HCT116 (cell line): Measurements from ENCODE around the gene STK39. TPM values are rescaled to one million over a fixed set of nuclear protein-coding genes. Genes with fewer than 3 reads are reported as not detected.

Source experiments
- ATAC-seq: fragments of 200-7000 bp; cut with Tn5 transposase; 2 replicates; pipeline ENCODE4 v1.9.1; 2020; ENCODE audit warnings: mild to moderate bottlenecking, moderate library complexity
- BruUV-seq: library from RNA; stranded (reverse); fragments of 400-500 nt; replicated peaks from 2 replicates; lab custom pipeline; 2021; lab: Mats Ljungman, UMichigan
- CTCF ChIA-PET: fragments of 300-600 bp; sonication (Branson Sonifier 250); formaldehyde crosslinking; loops from one replicate; lab custom pipeline; 2021; ENCODE audit warnings: antibody characterized with exemption; lab: Charles Lee
- POLR2A ChIA-PET: fragments of 300-600, 350-600 bp; sonication (Branson Sonifier 250); formaldehyde crosslinking; loops from one replicate; lab custom pipeline; 2021; ENCODE audit warnings: antibody characterized with exemption; lab: Charles Lee
- RAD21 ChIA-PET, 2 experiments: fragments of 300-600 bp; sonication (Branson Sonifier 250); formaldehyde crosslinking; loops; one replicate each; lab custom pipeline; 2023; ENCODE audit warnings: low total read pairs in 2 of 2; ENCODE audit not compliant: uncharacterized antibody in 2 of 2, unreplicated experiment in 2 of 2, low non-redundant PET in 1 of 2; lab: Charles Lee
- DNase-seq: peaks from one replicate; pipeline ENCODE4 v3.0.0-alpha.2; 2010; ENCODE audit warnings: low read depth, low spot score
- H2AFZ ChIP-seq: fragments of 200-600 bp; shearing (Covaris generic), sonication (generic); 2 replicates; pipeline ENCODE4 v1.6.1; 2017; ENCODE audit warnings: low read depth, mixed run types, mixed read lengths, antibody characterized with exemption, low read length; ENCODE audit not compliant: poor library complexity, severe bottlenecking
- H3K27ac ChIP-seq: 2 replicates; pipeline ENCODE4 v1.5.1; 2012; ENCODE audit warnings: low read depth, low read length
- H3K27me3 ChIP-seq: fragments of 200-600 bp; sonication (generic); 2 replicates; pipeline ENCODE4 v1.6.1; 2016; ENCODE audit warnings: mixed run types, low read length, mixed read lengths; ENCODE audit not compliant: insufficient read depth
- H3K36me3 ChIP-seq, 2 experiments: fragments of 200-500 bp in 1 of 2; fragments of 200-600 bp in 1 of 2; sonication (Bioruptor generic) in 1 of 2; sonication (generic) in 1 of 2; 2 replicates each; pipeline versions ENCODE4 v1.5.1 to v1.6.1; 2014 to 2016; ENCODE audit warnings: low read length in 2 of 2, inconsistent platforms in 1 of 2, mixed read lengths in 1 of 2, mixed run types in 1 of 2; ENCODE audit not compliant: insufficient read depth in 2 of 2, control insufficient read depth in 1 of 2
- H3K4me1 ChIP-seq, 2 experiments: fragments of 200-600 bp in 1 of 2; sonication (generic) in 1 of 2; 2 replicates each; pipeline versions ENCODE4 v1.5.1 to v1.6.1; 2012 to 2017; ENCODE audit warnings: low read length in 2 of 2, inconsistent platforms in 1 of 2, mild to moderate bottlenecking in 1 of 2, mixed read lengths in 1 of 2, mixed run types in 1 of 2, moderate library complexity in 1 of 2; ENCODE audit not compliant: insufficient read depth in 2 of 2, control insufficient read depth in 1 of 2
- H3K4me2 ChIP-seq: fragments of 200-600 bp; sonication (generic); 2 replicates; pipeline ENCODE4 v1.6.1; 2017; ENCODE audit warnings: mixed run types, low read length, mixed read lengths
- H3K4me3 ChIP-seq, 2 experiments: fragments of 200-600 bp in 1 of 2; sonication (generic) in 1 of 2; replicated peaks in 1 of 2; 2 replicates each; pipeline ENCODE4 v1.5.1; 2011 to 2016; ENCODE audit warnings: low read length in 2 of 2, control low read depth in 1 of 2, low read depth in 1 of 2, mild to moderate bottlenecking in 1 of 2, mixed read lengths in 1 of 2, mixed run types in 1 of 2
- H3K79me2 ChIP-seq: fragments of 200-600 bp; sonication (generic); 2 replicates; pipeline ENCODE4 v1.6.1; 2017; ENCODE audit warnings: mild to moderate bottlenecking, mixed run types, low read length, moderate library complexity, mixed read lengths; ENCODE audit not compliant: insufficient read depth
- H3K9ac ChIP-seq: fragments of 200-600 bp; sonication (generic); 2 replicates; pipeline ENCODE4 v1.6.1; 2016; ENCODE audit warnings: low read length, mixed read lengths
- H3K9me2 ChIP-seq: fragments of 200-600 bp; sonication (generic), shearing (Covaris generic); 2 replicates; pipeline ENCODE4 v1.6.1; 2017; ENCODE audit warnings: mixed run types, mild to moderate bottlenecking, moderate library complexity; ENCODE audit not compliant: insufficient read depth
- H3K9me3 ChIP-seq, 2 experiments: fragments of 200-500 bp in 1 of 2; fragments of 200-600 bp in 1 of 2; sonication (Bioruptor generic) in 1 of 2; sonication (generic) in 1 of 2; 2 replicates each; pipeline ENCODE4 v1.6.1; 2014 to 2017; ENCODE audit warnings: low read length in 2 of 2, mixed read lengths in 2 of 2, inconsistent platforms in 1 of 2, low read depth in 1 of 2, mild to moderate bottlenecking in 1 of 2, mixed run types in 1 of 2, moderate library complexity in 1 of 2; ENCODE audit not compliant: control insufficient read depth in 1 of 2, insufficient read depth in 1 of 2
- H4K20me1 ChIP-seq: fragments of 200-600 bp; sonication (generic), shearing (Covaris generic); 2 replicates; pipeline ENCODE4 v1.6.1; 2017; ENCODE audit warnings: mixed run types, mild to moderate bottlenecking, moderate library complexity; ENCODE audit not compliant: insufficient read depth
- CBX3 ChIP-seq: IDR thresholded peaks from 2 replicates; pipeline ENCODE4 v1.6.1; 2012; ENCODE audit warnings: low read depth
- ELF1 ChIP-seq: IDR thresholded peaks from 2 replicates; pipeline ENCODE4 v1.6.1; 2012; ENCODE audit warnings: low read depth, borderline replicate concordance
- EZH2 ChIP-seq: fragments of 200-600 bp; sonication (generic); IDR thresholded peaks from 2 replicates; pipeline ENCODE4 v1.6.1; 2017; ENCODE audit warnings: antibody characterized with exemption, mixed run types
- EZH2phosphoT487 ChIP-seq: fragments of 200-600 bp; IDR thresholded peaks from 2 replicates; pipeline ENCODE4 v1.6.1; 2018; ENCODE audit warnings: antibody characterized with exemption, borderline replicate concordance
- FOSL1 ChIP-seq: IDR thresholded peaks from 2 replicates; pipeline ENCODE4 v1.6.1; 2012; ENCODE audit warnings: low read depth
- JUND ChIP-seq: IDR thresholded peaks from 2 replicates; pipeline ENCODE4 v1.6.1; 2012
- POLR2AphosphoS5 ChIP-seq: IDR thresholded peaks from 2 replicates; pipeline ENCODE4 v1.6.1; 2011; ENCODE audit warnings: mild to moderate bottlenecking, low read depth, low read length, moderate library complexity
- SIN3A ChIP-seq: IDR thresholded peaks from 2 replicates; pipeline ENCODE4 v1.6.1; 2012; ENCODE audit warnings: low read depth
- SRF ChIP-seq: IDR thresholded peaks from 2 replicates; pipeline ENCODE4 v1.6.1; 2012; ENCODE audit warnings: low read depth
- intact Hi-C: fragments of 100-400 bp; cut with micrococcal nuclease; formaldehyde crosslinking; loops from 2 replicates; pipeline ENCODE4 v1.10.0; 2022
- total RNA-seq: library from RNA; stranded (reverse); gene quantifications from one replicate; pipeline ENCODE4 v1.2.1, GENCODE V29; 2021; ENCODE audit not compliant: unreplicated experiment
- TF ChIP-seq, protein P1 (sequence below): IDR thresholded peaks from 2 replicates; pipeline ENCODE4 v1.6.1; 2011; ENCODE audit warnings: mild to moderate bottlenecking, low read length, moderate library complexity; ENCODE audit not compliant: insufficient replicate concordance; ENCODE audit errors: extremely low read depth
- TF ChIP-seq, protein P2 (sequence below): IDR thresholded peaks from 2 replicates; pipeline ENCODE4 v1.6.1; 2012

The STK39 gene
- total RNA-seq, 1 experiment from 2014 or later: 118 TPM

DNA sequence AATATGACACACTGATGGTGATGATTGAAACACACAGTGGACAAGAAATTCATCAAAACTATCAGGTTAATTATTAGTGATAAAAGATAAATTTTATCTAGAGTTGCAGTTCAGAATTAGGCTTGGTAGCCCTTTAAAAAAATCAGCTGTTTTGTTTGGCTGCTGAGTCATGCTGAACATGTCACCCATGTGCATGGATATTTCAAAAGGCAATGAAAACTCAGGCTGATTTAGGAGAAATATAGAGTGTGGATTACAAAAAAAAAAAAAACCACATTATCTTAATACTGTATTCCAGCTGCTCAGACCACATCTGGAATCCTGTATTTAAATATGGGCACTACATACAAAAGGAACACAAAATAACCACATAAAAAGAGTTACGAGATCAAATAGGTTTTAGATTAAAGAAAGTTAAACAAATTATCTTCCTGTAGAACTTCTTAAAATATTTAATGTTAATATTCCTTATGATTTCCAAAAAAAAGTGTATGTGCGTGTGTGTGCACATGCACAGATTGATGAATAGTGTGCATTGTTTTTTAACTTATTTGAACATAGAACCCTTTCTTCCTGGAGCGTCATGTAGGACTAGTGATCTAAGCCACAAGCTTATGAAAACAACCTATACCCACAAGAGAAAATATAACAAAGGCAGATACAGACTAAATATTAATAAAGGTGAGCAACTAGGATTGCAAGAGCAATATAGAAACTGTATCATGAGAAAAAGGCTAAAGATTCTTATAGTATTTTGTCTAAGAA, 186.2 kb downstream of the STK39 start:
- Histone ChIP-seq H4K20me1 (peaks cover 8% of the 10 kb centered on the region; the same call in 1 of the 2 replicates), H3K27ac (no peak overlapping the region), H3K4me3 (no peak overlapping the region), H3K4me1 (no peaks in the 10 kb centered on the region; a peak in 1 of 4 replicates), H2AFZ (no peak overlapping the region), H3K27me3 (no peaks in the 10 kb centered on the region), H3K79me2 (peaks cover 35% of the 10 kb centered on the region; the same call in 1 of the 2 replicates), H3K4me2 (no peak overlapping the region), H3K36me3 (peaks cover 0 to 42% of the 10 kb centered on the region in 2 experiments; a peak in 2 of 4 replicates), H3K9ac (no peak overlapping the region), H3K9me3 (no peaks in the 10 kb centered on the region), H3K9me2 (no peaks in the 10 kb centered on the region)
- intact Hi-C loops: no loop called here
- BruUV-seq: no TSS peak
- POLR2A ChIA-PET: no interaction called here
- ATAC-seq (no peak), DNase-seq (no peak)
- RAD21 ChIA-PET: no interaction called here
- CTCF ChIA-PET: no interaction called here
- TF ChIP-seq ELF1: no peak
- no peak for TF ChIP-seq SRF
- no peak for TF ChIP-seq POLR2AphosphoS5
- TF ChIP-seq SIN3A: no peak
- TF ChIP-seq CBX3: no peak
- TF ChIP-seq EZH2: no peak
- TF ChIP-seq EZH2phosphoT487: no peak
- no peak for TF ChIP-seq JUND
- TF ChIP-seq, protein P1, sequence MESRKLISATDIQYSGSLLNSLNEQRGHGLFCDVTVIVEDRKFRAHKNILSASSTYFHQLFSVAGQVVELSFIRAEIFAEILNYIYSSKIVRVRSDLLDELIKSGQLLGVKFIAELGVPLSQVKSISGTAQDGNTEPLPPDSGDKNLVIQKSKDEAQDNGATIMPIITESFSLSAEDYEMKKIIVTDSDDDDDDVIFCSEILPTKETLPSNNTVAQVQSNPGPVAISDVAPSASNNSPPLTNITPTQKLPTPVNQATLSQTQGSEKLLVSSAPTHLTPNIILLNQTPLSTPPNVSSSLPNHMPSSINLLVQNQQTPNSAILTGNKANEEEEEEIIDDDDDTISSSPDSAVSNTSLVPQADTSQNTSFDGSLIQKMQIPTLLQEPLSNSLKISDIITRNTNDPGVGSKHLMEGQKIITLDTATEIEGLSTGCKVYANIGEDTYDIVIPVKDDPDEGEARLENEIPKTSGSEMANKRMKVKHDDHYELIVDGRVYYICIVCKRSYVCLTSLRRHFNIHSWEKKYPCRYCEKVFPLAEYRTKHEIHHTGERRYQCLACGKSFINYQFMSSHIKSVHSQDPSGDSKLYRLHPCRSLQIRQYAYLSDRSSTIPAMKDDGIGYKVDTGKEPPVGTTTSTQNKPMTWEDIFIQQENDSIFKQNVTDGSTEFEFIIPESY: no peak
- no peak for TF ChIP-seq FOSL1
- TF ChIP-seq, protein P2, sequence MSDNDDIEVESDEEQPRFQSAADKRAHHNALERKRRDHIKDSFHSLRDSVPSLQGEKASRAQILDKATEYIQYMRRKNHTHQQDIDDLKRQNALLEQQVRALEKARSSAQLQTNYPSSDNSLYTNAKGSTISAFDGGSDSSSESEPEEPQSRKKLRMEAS: no peak
